H9 (cell line): ENCODE data around the gene ALDH9A1. TPM values are rescaled to one million over a fixed set of nuclear protein-coding genes. Genes with fewer than 3 reads are reported as not detected.
"Not testable (repeated sequence)": the region's sequence is repeated elsewhere in the genome, so short reads cannot be mapped to it uniquely, and the experiment has no call there.

Experiments
- DNase-seq: peaks from one replicate; pipeline ENCODE4 v3.0.0-alpha.2; 2017
- H2AFZ ChIP-seq: one replicate; pipeline ENCODE4 v1.6.1; 2013; ENCODE audit warnings: mild to moderate bottlenecking, low read length, control low read depth, moderate library complexity
- H2AK5ac ChIP-seq: 2 replicates; pipeline ENCODE4 v1.6.1; 2013; ENCODE audit warnings: low read length, control low read depth, mixed read lengths; ENCODE audit not compliant: insufficient read length
- H2BK120ac ChIP-seq: one replicate; pipeline ENCODE4 v1.6.1; 2013; ENCODE audit warnings: low read depth, mild to moderate bottlenecking, low read length, control low read depth, inconsistent platforms; ENCODE audit not compliant: poor library complexity, severe bottlenecking
- H2BK12ac ChIP-seq: 2 replicates; pipeline ENCODE4 v1.6.1; 2013; ENCODE audit warnings: low read length, control low read depth, mixed read lengths, low read depth; ENCODE audit not compliant: insufficient read length
- H2BK15ac ChIP-seq: 2 replicates; pipeline ENCODE4 v1.6.1; 2013; ENCODE audit warnings: low read depth, low read length, control low read depth
- H2BK20ac ChIP-seq: one replicate; pipeline ENCODE4 v1.6.1; 2013; ENCODE audit warnings: low read depth, mild to moderate bottlenecking, low read length, control low read depth, inconsistent platforms; ENCODE audit not compliant: poor library complexity, severe bottlenecking
- H2BK5ac ChIP-seq: 2 replicates; pipeline ENCODE4 v1.6.1; 2013; ENCODE audit warnings: low read length, control low read depth, mixed read lengths; ENCODE audit not compliant: insufficient read length
- H3K14ac ChIP-seq: 2 replicates; pipeline ENCODE4 v1.6.1; 2013; ENCODE audit warnings: low read length, control low read depth; ENCODE audit not compliant: insufficient read depth
- H3K18ac ChIP-seq: 2 replicates; pipeline ENCODE4 v1.6.1; 2013; ENCODE audit warnings: low read depth, mild to moderate bottlenecking, mixed read lengths, low read length, control low read depth; ENCODE audit not compliant: insufficient read length
- H3K23ac ChIP-seq: 2 replicates; pipeline ENCODE4 v1.6.1; 2013; ENCODE audit warnings: low read length, control low read depth, mixed read lengths, low read depth; ENCODE audit not compliant: insufficient read length
- H3K23me2 ChIP-seq: 2 replicates; pipeline ENCODE4 v1.6.1; 2013; ENCODE audit warnings: low read depth, mild to moderate bottlenecking, mixed read lengths, low read length, control low read depth; ENCODE audit not compliant: insufficient read length, poor library complexity, severe bottlenecking
- H3K27ac ChIP-seq: 2 replicates; pipeline ENCODE4 v1.5.1; 2013; ENCODE audit warnings: low read length, control low read depth, mixed read lengths, low read depth; ENCODE audit not compliant: insufficient read length
- H3K27me3 ChIP-seq: 2 replicates; pipeline ENCODE4 v1.6.1; 2013; ENCODE audit warnings: low read length, control low read depth, inconsistent platforms; ENCODE audit not compliant: insufficient read depth
- H3K4ac ChIP-seq: 2 replicates; pipeline ENCODE4 v1.6.1; 2013; ENCODE audit warnings: low read depth, mild to moderate bottlenecking, control low read depth, inconsistent platforms, low read length, moderate library complexity
- H3K4me1 ChIP-seq: 2 replicates; pipeline ENCODE4 v1.6.1; 2013; ENCODE audit warnings: low read length, control low read depth, inconsistent platforms; ENCODE audit not compliant: insufficient read depth
- H3K4me2 ChIP-seq: 2 replicates; pipeline ENCODE4 v1.6.1; 2013; ENCODE audit warnings: low read length, control low read depth, mixed read lengths; ENCODE audit not compliant: insufficient read length, insufficient read depth
- H3K56ac ChIP-seq: 2 replicates; pipeline ENCODE4 v1.6.1; 2013; ENCODE audit warnings: low read depth, mild to moderate bottlenecking, mixed read lengths, low read length, control low read depth; ENCODE audit not compliant: insufficient read length
- H3K79me1 ChIP-seq: 2 replicates; pipeline ENCODE4 v1.6.1; 2013; ENCODE audit warnings: low read depth, mild to moderate bottlenecking, moderate library complexity, low read length, control low read depth, inconsistent platforms; ENCODE audit not compliant: insufficient read depth, poor library complexity, severe bottlenecking
- H3K79me2 ChIP-seq: 2 replicates; pipeline ENCODE4 v1.6.1; 2013; ENCODE audit warnings: low read length, control low read depth, inconsistent platforms; ENCODE audit not compliant: insufficient read depth
- H3K9ac ChIP-seq: 2 replicates; pipeline ENCODE4 v1.6.1; 2013; ENCODE audit warnings: low read length, control low read depth, mixed read lengths; ENCODE audit not compliant: insufficient read length; ENCODE audit errors: extremely low read depth
- H3K9me3 ChIP-seq: one replicate; pipeline ENCODE4 v1.6.1; 2013; ENCODE audit warnings: low read depth, low read length, inconsistent platforms; ENCODE audit not compliant: control insufficient read depth
- H3T11ph ChIP-seq: one replicate; pipeline ENCODE4 v1.6.1; 2013; ENCODE audit warnings: mild to moderate bottlenecking, low read length, control low read depth, inconsistent platforms
- H4K20me1 ChIP-seq: one replicate; pipeline ENCODE4 v1.6.1; 2013; ENCODE audit not compliant: control insufficient read depth, insufficient read length, insufficient read depth
- H4K5ac ChIP-seq: 2 replicates; pipeline ENCODE4 v1.6.1; 2013; ENCODE audit warnings: low read depth, mild to moderate bottlenecking, mixed read lengths, low read length, control low read depth; ENCODE audit not compliant: insufficient read length
- H4K8ac ChIP-seq: replicated peaks from 2 replicates; pipeline ENCODE4 v1.6.1; 2013; ENCODE audit warnings: low read length, control low read depth, mixed read lengths, low read depth; ENCODE audit not compliant: insufficient read length
- H4K91ac ChIP-seq: 2 replicates; pipeline ENCODE4 v1.6.1; 2013; ENCODE audit warnings: low read depth, mild to moderate bottlenecking, moderate library complexity, mixed read lengths, low read length, control low read depth; ENCODE audit not compliant: insufficient read length
- H3K27ac Mint-ChIP-seq, 3 experiments: 2 replicates in 2 of 3; 3 replicates in 1 of 3; pipeline ENCODE4 v1.8.0; 2020 to 2021; ENCODE audit warnings: mixed read lengths in 3 of 3, mild to moderate bottlenecking in 1 of 3, moderate library complexity in 1 of 3
- H3K27me3 Mint-ChIP-seq: 2 replicates; pipeline ENCODE4 v1.8.0; 2021; ENCODE audit warnings: low read depth, mild to moderate bottlenecking, moderate library complexity, mixed read lengths
- H3K36me3 Mint-ChIP-seq, 3 experiments: 2 replicates in 2 of 3; 3 replicates in 1 of 3; pipeline ENCODE4 v1.8.0; 2020 to 2021; ENCODE audit warnings: low read depth in 3 of 3, mixed read lengths in 3 of 3; ENCODE audit not compliant: insufficient read depth in 1 of 3
- H3K4me1 Mint-ChIP-seq, 2 experiments: 2 replicates each; pipeline ENCODE4 v1.8.0; 2020; ENCODE audit warnings: mixed read lengths in 2 of 2
- H3K4me3 Mint-ChIP-seq, 2 experiments: 2 replicates in 1 of 2; 3 replicates in 1 of 2; pipeline ENCODE4 v1.8.0; 2020 to 2021; ENCODE audit warnings: mild to moderate bottlenecking in 2 of 2, mixed read lengths in 2 of 2, moderate library complexity in 1 of 2
- H3K9me3 Mint-ChIP-seq, 2 experiments: 2 replicates in 1 of 2; 3 replicates in 1 of 2; pipeline ENCODE4 v1.8.0; 2020; ENCODE audit warnings: mild to moderate bottlenecking in 2 of 2, mixed read lengths in 2 of 2, moderate library complexity in 1 of 2
- CTCF ChIP-seq: fragments of 200-600 bp; sonication (generic); conservative IDR thresholded peaks from 3 replicates; pipeline ENCODE4 v1.8.0; 2021; ENCODE audit warnings: antibody characterized with exemption, mild to moderate bottlenecking
- WGBS: extraction: QIAGEN DNeasy Blood & Tissue Kit; methylation state at CpG from one replicate; pipeline ENCODE4 v1.1.7; 2013; ENCODE audit warnings: missing lambda C conversion rate, low lambda C conversion rate, mixed read lengths; ENCODE audit not compliant: insufficient read length; ENCODE audit errors: extremely low coverage; 5-methylcytosine and 5-hydroxymethylcytosine counted together
- total RNA-seq: library from RNA; stranded (reverse); gene quantifications from 2 replicates; pipeline ENCODE4 v1.2.1, GENCODE V29; 2021

The ALDH9A1 gene
- total RNA-seq, 1 experiment from 2014 or later = 55.0 TPM

- no peaks in the 10 kb centered on the region for H3K23me2 ChIP-seq
- H2BK15ac ChIP-seq = no peak overlapping the region
- no peak overlapping the region for H3K18ac ChIP-seq
- Mint-ChIP-seq H3K36me3 (peaks cover 7 to 44% (median 25%) of the 10 kb centered on the region in 3 experiments), H3K4me1 (peaks cover 8 to 12% of the 10 kb centered on the region in 2 experiments), H3K27me3 (no peaks in the 10 kb centered on the region), H3K4me3 (no peak overlapping the region), H3K9me3 (no peaks in the 10 kb centered on the region), H3K27ac (peak overlapping the region in 2 of 3 experiments; percentile 13 to 47; a peak in 4 of 7 replicates)
- H3K79me1 ChIP-seq = no peaks in the 10 kb centered on the region
- TF ChIP-seq CTCF = no peak
- no peak overlapping the region for H3T11ph ChIP-seq
- H3K79me2 ChIP-seq = no peaks in the 10 kb centered on the region
- no peak overlapping the region for H4K91ac ChIP-seq
- H2AK5ac ChIP-seq = no peak overlapping the region
- no peak overlapping the region for H2BK12ac ChIP-seq
- H4K5ac ChIP-seq = no peak overlapping the region
- H4K20me1 ChIP-seq = no peaks in the 10 kb centered on the region
- H3K27ac ChIP-seq = no peak overlapping the region
- H3K4me1 ChIP-seq = no peaks in the 10 kb centered on the region
- H2BK20ac ChIP-seq = no peak overlapping the region
- no peak overlapping the region for H3K56ac ChIP-seq
- DNase-seq = peak; percentile 48
- no peak overlapping the region for H2BK120ac ChIP-seq
- H3K9me3 ChIP-seq = no peaks in the 10 kb centered on the region
- no peak overlapping the region for H3K23ac ChIP-seq
- H3K9ac ChIP-seq = no peak overlapping the region
- no peak overlapping the region for H3K14ac ChIP-seq
- H2BK5ac ChIP-seq = no peak overlapping the region
- no peak overlapping the region for H4K8ac ChIP-seq
- no peak overlapping the region for H3K4ac ChIP-seq
- H2AFZ ChIP-seq = no peak overlapping the region
- H3K27me3 ChIP-seq = no peaks in the 10 kb centered on the region
- H3K4me2 ChIP-seq = no peak overlapping the region
- WGBS = no CpG with 5 or more reads among the region's 3 CpGs
Measured at GRCh38 chr1:165659581-165659895, 38.8 kb downstream of the ALDH9A1 start.

GRCh38 chr1:165658766-165659580 is 39.4 kb downstream of the ALDH9A1 start:
- H3K4me2 ChIP-seq, H3T11ph ChIP-seq, H3K27me3 Mint-ChIP-seq, H3K23me2 ChIP-seq, H3K4me1 ChIP-seq, H2BK12ac ChIP-seq, H2BK120ac ChIP-seq, DNase-seq, H3K4me3 Mint-ChIP-seq, H3K23ac ChIP-seq, H2BK20ac ChIP-seq, H3K4ac ChIP-seq, H3K27me3 ChIP-seq, H3K79me1 ChIP-seq, H2BK5ac ChIP-seq, H2BK15ac ChIP-seq, H3K9me3 Mint-ChIP-seq, H4K91ac ChIP-seq, H4K8ac ChIP-seq, H3K79me2 ChIP-seq, H3K9me3 ChIP-seq, H2AFZ ChIP-seq, H3K14ac ChIP-seq, H3K18ac ChIP-seq, H4K5ac ChIP-seq, H2AK5ac ChIP-seq, H3K9ac ChIP-seq, H4K20me1 ChIP-seq, H3K56ac ChIP-seq, H3K27ac ChIP-seq: not testable (repeated sequence)
- no CpG with 5 or more reads among the region's 9 CpGs for WGBS
- H3K4me1 Mint-ChIP-seq = peaks cover 8 to 12% of the 10 kb centered on the region in 2 experiments
- peak overlapping the region in 2 of 3 experiments; percentile 13 to 47; a peak in 2 of 7 replicates for H3K27ac Mint-ChIP-seq
- peaks cover 9 to 41% (median 28%) of the 10 kb centered on the region in 3 experiments for H3K36me3 Mint-ChIP-seq
